Activated CD4-positive, alpha-beta T cell treated with anti-CD3 and anti-CD28 coated beads for 36 hours (primary cell): ENCODE measurements around the gene OTOG. TPM values are rescaled to one million over a fixed set of nuclear protein-coding genes. Genes with fewer than 3 reads are reported as not detected.

Experiments
- ATAC-seq: fragments of 200-7000 bp; cut with Tn5 transposase; one replicate; pipeline ENCODE4 v1.10.0; 2021; ENCODE audit warnings: mild to moderate bottlenecking, moderate library complexity
- CTCF ChIA-PET: fragments of 350-600 bp; sonication (Branson Sonifier 250); formaldehyde crosslinking; loops from one replicate; lab custom pipeline; 2021; ENCODE audit warnings: antibody characterized with exemption; lab: Charles Lee
- POLR2A ChIA-PET: fragments of 350-600 bp; sonication (Branson Sonifier 250); formaldehyde crosslinking; loops from one replicate; lab custom pipeline; 2021; ENCODE audit warnings: antibody characterized with exemption, inconsistent platforms; lab: Charles Lee
- DNase-seq: peaks from one replicate; pipeline ENCODE4 v3.0.0-alpha.2; 2020
- H3K27ac Mint-ChIP-seq: one replicate; pipeline ENCODE4 v1.8.0; 2021; ENCODE audit warnings: mixed read lengths
- H3K27me3 Mint-ChIP-seq: one replicate; pipeline ENCODE4 v1.8.0; 2021; ENCODE audit warnings: mixed read lengths
- H3K36me3 Mint-ChIP-seq: one replicate; pipeline ENCODE4 v1.8.0; 2021; ENCODE audit warnings: low read depth, mixed read lengths
- H3K4me1 Mint-ChIP-seq: one replicate; pipeline ENCODE4 v1.8.0; 2021; ENCODE audit warnings: mixed read lengths
- H3K4me3 Mint-ChIP-seq: one replicate; pipeline ENCODE4 v1.8.0; 2021; ENCODE audit warnings: mild to moderate bottlenecking, moderate library complexity, mixed read lengths
- H3K9me3 Mint-ChIP-seq: one replicate; pipeline ENCODE4 v1.8.0; 2021; ENCODE audit warnings: low read depth, mixed read lengths
- intact Hi-C, 2 experiments: fragments of 100-400 bp; cut with DNase I in 1 of 2; cut with micrococcal nuclease in 1 of 2; formaldehyde crosslinking; loops; one replicate each; pipeline versions ENCODE4 v1.14.2 to v1.15.1; 2022 to 2024; cut with DNase I, micrococcal nuclease
- total RNA-seq, 2 experiments: library from RNA; stranded (reverse); gene quantifications; one replicate each; pipeline ENCODE4 v1.2.3, GENCODE V29; 2021

Gene OTOG
- total RNA-seq, 2 experiments from 2014 or later = not detected

GRCh38 chr11:17528906-17529843 lies 17.9 kb upstream of the OTOG start:
- no peak for DNase-seq
- ChIA-PET POLR2A (no interaction called here), CTCF (interaction anchor here (0.8 to 1.9 kb wide), 7 partner anchors 10 to 145 kb away, joined by 3 to 26 read pairs (median 4); no protein-coding TSS in a partner anchor)
- H3K9me3 Mint-ChIP-seq = no peaks in the 10 kb centered on the region
- intact Hi-C loops = loop anchor here (1.0 to 5.0 kb wide), 4 partner anchors 140 to 299 kb away; no protein-coding TSS in a partner anchor
- ATAC-seq = no peak
- no peaks in the 10 kb centered on the region for H3K4me1 Mint-ChIP-seq
- no peak overlapping the region for H3K4me3 Mint-ChIP-seq
- no peaks in the 10 kb centered on the region for H3K36me3 Mint-ChIP-seq
- no peak overlapping the region for H3K27ac Mint-ChIP-seq
- H3K27me3 Mint-ChIP-seq = peaks cover 2% of the 10 kb centered on the region

DNA sequence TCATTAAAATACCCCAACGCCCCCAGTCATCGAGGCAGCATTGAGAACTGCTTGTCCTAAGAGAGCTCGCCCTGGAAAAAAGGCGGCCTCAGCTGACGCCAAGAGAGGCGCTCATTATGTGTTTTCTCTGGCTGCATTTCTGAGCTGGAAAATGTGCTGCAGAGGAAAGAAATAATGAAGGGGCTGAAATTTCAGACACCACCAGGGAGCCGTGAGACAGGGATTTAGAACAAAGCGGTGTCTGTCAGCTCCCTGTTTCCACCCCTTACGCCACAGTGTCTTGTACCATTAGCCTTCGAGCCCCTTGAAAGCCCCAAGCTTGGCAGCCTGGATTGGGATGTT lies 17.2 kb upstream of the OTOG start:
- H3K27me3 Mint-ChIP-seq = peaks cover 2% of the 10 kb centered on the region
- no peak overlapping the region for H3K4me3 Mint-ChIP-seq
- intact Hi-C loops = loop anchor here in 1 of 2 experiments (5.0 kb wide), 1 partner anchor 148 kb away; no protein-coding TSS in a partner anchor
- H3K9me3 Mint-ChIP-seq = no peaks in the 10 kb centered on the region
- POLR2A ChIA-PET = no interaction called here
- CTCF ChIA-PET = interaction anchor here (1.1 to 1.2 kb wide), 2 partner anchors 10 to 146 kb away, joined by 3 to 4 read pairs; no protein-coding TSS in a partner anchor
- H3K27ac Mint-ChIP-seq = no peak overlapping the region
- DNase-seq = no peak
- H3K36me3 Mint-ChIP-seq = no peaks in the 10 kb centered on the region
- ATAC-seq = no peak
- no peaks in the 10 kb centered on the region for H3K4me1 Mint-ChIP-seq

DNA sequence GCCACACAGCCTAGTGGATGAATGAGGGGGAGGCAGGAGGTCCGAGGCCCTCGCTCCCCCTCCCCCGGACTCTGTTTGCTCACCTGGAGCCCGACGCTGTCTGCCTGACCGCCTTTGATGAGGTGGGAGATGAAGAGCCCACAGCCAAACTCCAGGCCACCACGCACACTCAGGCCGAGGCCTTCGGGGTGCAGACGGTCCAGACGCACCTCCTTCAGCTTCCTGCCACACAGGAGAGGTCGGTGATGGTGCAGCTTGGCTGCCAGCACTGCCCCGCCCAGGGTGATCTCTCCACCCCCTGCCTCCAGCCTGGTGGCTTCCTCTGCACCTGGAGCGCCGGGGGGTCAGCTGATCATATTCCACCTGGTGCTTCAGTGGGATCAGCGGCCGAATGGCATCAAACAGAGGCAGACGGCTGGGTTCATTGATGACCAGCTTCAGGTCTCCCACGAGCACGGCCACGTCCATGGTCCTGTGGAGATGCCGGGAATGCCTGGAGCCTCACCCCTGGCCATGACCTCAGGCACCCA lies 15.9 kb upstream of the OTOG start:
- no peak for DNase-seq
- Mint-ChIP-seq H3K4me1 (no peaks in the 10 kb centered on the region), H3K4me3 (no peak overlapping the region), H3K27me3 (peaks cover 2% of the 10 kb centered on the region), H3K36me3 (no peaks in the 10 kb centered on the region), H3K9me3 (no peaks in the 10 kb centered on the region), H3K27ac (no peak overlapping the region)
- ChIA-PET POLR2A (no interaction called here), CTCF (interaction anchor here (1.0 kb wide), 1 partner anchor 146 kb away, joined by 3 read pairs; no protein-coding TSS in a partner anchor)
- intact Hi-C loops = no loop called here
- no peak for ATAC-seq

GRCh38 chr11:17531636-17532113 lies 15.4 kb upstream of the OTOG start:
- ATAC-seq (no peak), DNase-seq (no peak)
- H3K4me3 Mint-ChIP-seq = no peak overlapping the region
- peaks cover 2% of the 10 kb centered on the region for H3K27me3 Mint-ChIP-seq
- H3K36me3 Mint-ChIP-seq = no peaks in the 10 kb centered on the region
- no peaks in the 10 kb centered on the region for H3K4me1 Mint-ChIP-seq
- ChIA-PET POLR2A (no interaction called here), CTCF (interaction anchor here (1.0 kb wide), 1 partner anchor 147 kb away, joined by 3 read pairs; no protein-coding TSS in a partner anchor)
- H3K9me3 Mint-ChIP-seq = no peaks in the 10 kb centered on the region
- H3K27ac Mint-ChIP-seq = no peak overlapping the region
- intact Hi-C loops = no loop called here

DNA sequence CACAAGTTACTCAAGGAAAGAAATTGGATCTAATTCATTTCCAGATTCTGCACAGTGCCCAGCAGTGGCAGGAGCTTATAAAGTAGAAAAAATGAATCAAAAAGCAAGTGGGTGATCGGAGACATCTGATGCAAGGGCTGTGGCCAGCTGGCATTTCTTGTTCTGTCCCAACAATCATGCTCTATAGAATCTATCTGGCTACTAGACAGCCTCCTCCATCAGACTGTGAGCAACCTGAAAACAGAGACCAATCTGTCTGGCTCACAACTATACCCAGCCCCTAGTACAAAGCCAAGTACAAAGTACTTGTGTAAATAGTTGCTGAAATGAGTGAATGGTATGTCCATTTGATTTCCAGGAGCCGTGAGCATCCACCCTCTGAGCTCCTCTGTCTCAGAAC lies 14.3 kb upstream of the OTOG start:
- ATAC-seq = no peak
- H3K4me1 Mint-ChIP-seq = no peaks in the 10 kb centered on the region
- no peak overlapping the region for H3K4me3 Mint-ChIP-seq
- H3K9me3 Mint-ChIP-seq = no peaks in the 10 kb centered on the region
- CTCF ChIA-PET = no interaction called here
- intact Hi-C loops = no loop called here
- no peak for DNase-seq
- H3K27ac Mint-ChIP-seq = no peak overlapping the region
- H3K36me3 Mint-ChIP-seq = no peaks in the 10 kb centered on the region
- H3K27me3 Mint-ChIP-seq = peaks cover 2% of the 10 kb centered on the region
- POLR2A ChIA-PET = no interaction called here

- Mint-ChIP-seq H3K4me1 (no peaks in the 10 kb centered on the region), H3K27ac (no peak overlapping the region), H3K27me3 (peaks cover 2% of the 10 kb centered on the region), H3K36me3 (no peaks in the 10 kb centered on the region), H3K4me3 (no peak overlapping the region), H3K9me3 (no peaks in the 10 kb centered on the region)
- ChIA-PET CTCF (no interaction called here), POLR2A (no interaction called here)
- ATAC-seq (no peak), DNase-seq (no peak)
- intact Hi-C loops = no loop called here
These were observed 13.7 kb upstream of the OTOG start for GRCh38 chr11:17533341-17533740.

GRCh38 chr11:17533778-17534415 lies 13.2 kb upstream of the OTOG start:
- Mint-ChIP-seq H3K9me3 (no peaks in the 10 kb centered on the region), H3K4me3 (no peak overlapping the region), H3K27ac (no peak overlapping the region), H3K36me3 (no peaks in the 10 kb centered on the region), H3K27me3 (peaks cover 2% of the 10 kb centered on the region), H3K4me1 (no peaks in the 10 kb centered on the region)
- ChIA-PET POLR2A (no interaction called here), CTCF (interaction anchor here (0.9 kb wide), 1 partner anchor 150 kb away, joined by 3 read pairs; no protein-coding TSS in a partner anchor)
- DNase-seq (no peak), ATAC-seq (no peak)
- intact Hi-C loops = no loop called here

DNA sequence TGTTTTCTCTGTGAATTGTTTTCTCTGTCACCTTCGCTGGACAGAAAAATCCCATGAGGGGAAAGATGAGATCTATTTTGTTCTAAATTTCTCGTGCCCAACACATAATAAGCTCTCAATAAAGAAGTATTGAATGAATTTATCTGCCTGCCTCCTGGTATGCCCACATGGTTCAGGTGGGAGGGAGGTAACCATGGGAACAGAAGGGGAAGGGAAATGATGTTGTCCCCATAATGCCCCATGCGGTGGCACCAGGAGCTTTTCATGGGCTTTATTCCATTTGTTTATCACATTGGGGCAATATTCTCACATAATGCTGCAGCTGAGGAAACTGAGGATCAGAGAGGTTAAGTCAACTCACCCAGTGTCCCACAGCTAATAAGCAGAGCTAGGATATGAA lies 11.6 kb upstream of the OTOG start:
- Mint-ChIP-seq H3K9me3 (no peaks in the 10 kb centered on the region), H3K27ac (no peak overlapping the region), H3K27me3 (no peaks in the 10 kb centered on the region), H3K4me3 (no peak overlapping the region), H3K4me1 (no peaks in the 10 kb centered on the region), H3K36me3 (no peaks in the 10 kb centered on the region)
- CTCF ChIA-PET = no interaction called here
- no peak for ATAC-seq
- POLR2A ChIA-PET = no interaction called here
- intact Hi-C loops = no loop called here
- DNase-seq = no peak

DNA sequence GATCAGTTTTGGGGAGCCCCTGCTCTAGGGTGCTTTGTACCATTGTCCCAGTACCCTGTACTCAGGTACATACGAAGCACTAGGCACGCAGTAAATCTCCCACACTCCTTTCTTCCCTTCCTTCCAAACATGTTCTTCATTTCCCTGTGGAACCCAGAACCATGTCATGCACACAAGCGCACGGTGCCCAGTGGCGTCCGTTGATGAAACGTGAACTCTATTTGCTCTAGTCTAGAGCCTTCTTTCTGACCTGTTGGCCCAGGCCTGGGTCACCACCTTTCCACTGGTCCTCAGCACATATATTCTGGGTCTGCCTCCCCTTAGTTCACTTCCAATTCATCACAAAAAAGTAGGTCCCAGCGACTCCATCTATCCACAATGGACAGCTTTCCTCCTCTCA lies 9.8 kb upstream of the OTOG start:
- H3K4me3 Mint-ChIP-seq = no peak overlapping the region
- intact Hi-C loops = no loop called here
- ATAC-seq = no peak
- ChIA-PET CTCF (interaction anchor here (2.1 kb wide), 1 partner anchor 9 kb away, joined by 8 read pairs; no protein-coding TSS in a partner anchor), POLR2A (no interaction called here)
- no peaks in the 10 kb centered on the region for H3K9me3 Mint-ChIP-seq
- H3K36me3 Mint-ChIP-seq = no peaks in the 10 kb centered on the region
- no peak overlapping the region for H3K27ac Mint-ChIP-seq
- DNase-seq = no peak
- H3K27me3 Mint-ChIP-seq = peaks cover under 1% of the 10 kb centered on the region
- H3K4me1 Mint-ChIP-seq = no peaks in the 10 kb centered on the region

GRCh38 chr11:17538054-17538453 lies 9.0 kb upstream of the OTOG start:
- H3K27ac Mint-ChIP-seq = no peak overlapping the region
- ATAC-seq (no peak), DNase-seq (no peak)
- H3K4me1 Mint-ChIP-seq = no peaks in the 10 kb centered on the region
- H3K9me3 Mint-ChIP-seq = no peaks in the 10 kb centered on the region
- no peaks in the 10 kb centered on the region for H3K36me3 Mint-ChIP-seq
- H3K4me3 Mint-ChIP-seq = no peak overlapping the region
- H3K27me3 Mint-ChIP-seq = peaks cover 6% of the 10 kb centered on the region
- POLR2A ChIA-PET = no interaction called here
- CTCF ChIA-PET = interaction anchor here (0.8 to 2.1 kb wide), 2 partner anchors 10 to 12 kb away, joined by 3 to 8 read pairs; no protein-coding TSS in a partner anchor
- intact Hi-C loops = no loop called here

DNA sequence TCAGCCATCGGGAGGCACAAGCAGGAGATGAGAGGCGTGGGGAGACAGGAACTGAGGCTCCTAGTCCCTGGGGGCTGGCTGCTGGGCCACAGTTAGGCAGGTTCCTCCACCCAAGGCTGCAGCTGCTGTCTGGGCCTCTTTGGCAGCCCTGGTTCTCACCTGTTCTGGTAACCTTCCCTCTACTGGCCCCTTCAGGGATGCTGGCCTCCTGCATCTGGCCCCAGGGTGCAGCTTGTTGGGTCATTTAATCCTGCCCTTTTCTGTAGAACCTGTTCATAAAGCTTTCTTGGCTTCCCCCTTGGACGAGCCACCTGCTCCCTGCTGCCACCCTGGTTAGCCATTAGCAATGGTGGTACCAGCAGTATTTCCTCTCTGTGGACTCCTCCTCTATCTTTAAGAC lies 8.3 kb upstream of the OTOG start:
- ChIA-PET POLR2A (no interaction called here), CTCF (interaction anchor here (0.8 kb wide), 1 partner anchor 13 kb away, joined by 3 read pairs; no protein-coding TSS in a partner anchor)
- intact Hi-C loops = no loop called here
- Mint-ChIP-seq H3K27ac (no peak overlapping the region), H3K9me3 (no peaks in the 10 kb centered on the region), H3K4me3 (no peak overlapping the region), H3K36me3 (no peaks in the 10 kb centered on the region), H3K27me3 (peaks cover 8% of the 10 kb centered on the region), H3K4me1 (no peaks in the 10 kb centered on the region)
- ATAC-seq = no peak
- DNase-seq = no peak
